Lower lobe of right lung (tissue), 2 donors: ENCODE measurements around the gene SPTB. TPM values are rescaled to one million over a fixed set of nuclear protein-coding genes. Genes with fewer than 3 reads are reported as not detected.

Source experiments
- ATAC-seq, 2 donors: fragments of 200-7000 bp; cut with Tn5 transposase; one replicate each; pipeline ENCODE4 v1.9.1; 2020 to 2022; ENCODE audit warnings: mild to moderate bottlenecking in 2 of 2, moderate library complexity in 2 of 2
- DNase-seq: peaks from one replicate; pipeline ENCODE4 v3.0.0-alpha.2; 2020
- H3K27ac ChIP-seq: fragments of 200-600 bp; one replicate; pipeline ENCODE4 v1.8.0; 2022
- H3K27me3 ChIP-seq: fragments of 200-600 bp; one replicate; pipeline ENCODE4 v1.8.0; 2022; ENCODE audit warnings: low read depth
- H3K36me3 ChIP-seq: fragments of 200-600 bp; one replicate; pipeline ENCODE4 v1.8.0; 2022; ENCODE audit warnings: mild to moderate bottlenecking
- H3K4me1 ChIP-seq: fragments of 200-600 bp; one replicate; pipeline ENCODE4 v1.8.0; 2022
- H3K4me3 ChIP-seq: fragments of 200-600 bp; one replicate; pipeline ENCODE4 v1.8.0; 2022; ENCODE audit warnings: mild to moderate bottlenecking
- H3K9me3 ChIP-seq: fragments of 200-600 bp; one replicate; pipeline ENCODE4 v1.8.0; 2022
- CTCF ChIP-seq: fragments of 200-600 bp; IDR thresholded peaks from one replicate; pipeline ENCODE4 v1.8.0; 2022; ENCODE audit warnings: antibody characterized with exemption, mild to moderate bottlenecking
- intact Hi-C: fragments of 100-400 bp; cut with DNase I; formaldehyde crosslinking; loops from one replicate; pipeline ENCODE4 v1.11.0; 2022
- total RNA-seq: library from RNA; stranded (reverse); fragmentation: NEBNext Ultra II Directional; extraction: Animal tissue kit (Norgen Biotek cat#: 25700); gene quantifications from one replicate; pipeline ENCODE4 v1.2.1, GENCODE V29; 2021
- donor health status: DM: no; HTN: yes; CAD: no; lungs with severe emphysema.

The SPTB gene
- total RNA-seq, 1 donor from 2014 or later, result 2.5 TPM

- DNase-seq (no peak), ATAC-seq (no peak)
- intact Hi-C loops, result no loop called here
Observed at GRCh38 chr14:64733899-64734298, 145.8 kb downstream of the SPTB start.

GRCh38 chr14:64733321-64733720, 146.4 kb downstream of the SPTB start:
- no peaks in the 10 kb centered on the region for H3K9me3 ChIP-seq
- peaks cover 5% of the 10 kb centered on the region for H3K4me1 ChIP-seq
- no peaks in the 10 kb centered on the region for H3K27me3 ChIP-seq
- H3K27ac ChIP-seq, result no peak overlapping the region
- peak; percentile 33 for DNase-seq
- TF ChIP-seq CTCF, result no peak
- ATAC-seq, result no peak
- H3K4me3 ChIP-seq, result no peak overlapping the region
- H3K36me3 ChIP-seq, result peaks cover 85% of the 10 kb centered on the region
- intact Hi-C loops, result no loop called here

More at GRCh38 chr14:64733899-64734298, 145.8 kb downstream of the SPTB start:
- no peak for TF ChIP-seq CTCF
- Histone ChIP-seq H3K27ac (no peak overlapping the region), H3K9me3 (no peaks in the 10 kb centered on the region), H3K4me1 (peaks cover 5% of the 10 kb centered on the region), H3K4me3 (no peak overlapping the region), H3K36me3 (peaks cover 85% of the 10 kb centered on the region), H3K27me3 (no peaks in the 10 kb centered on the region)

GRCh38 chr14:64732536-64733120, 147.1 kb downstream of the SPTB start:
- Histone ChIP-seq H3K4me1 (peaks cover 5% of the 10 kb centered on the region), H3K4me3 (no peak overlapping the region), H3K9me3 (no peaks in the 10 kb centered on the region), H3K27me3 (no peaks in the 10 kb centered on the region), H3K36me3 (peaks cover 86% of the 10 kb centered on the region), H3K27ac (no peak overlapping the region)
- DNase-seq (peak; percentile 24), ATAC-seq (no peak)
- intact Hi-C loops, result no loop called here
- TF ChIP-seq CTCF, result no peak

- Histone ChIP-seq H3K4me1 (peaks cover 5% of the 10 kb centered on the region), H3K9me3 (no peaks in the 10 kb centered on the region), H3K36me3 (peaks cover 82% of the 10 kb centered on the region), H3K27ac (no peak overlapping the region), H3K27me3 (no peaks in the 10 kb centered on the region), H3K4me3 (no peak overlapping the region)
- ATAC-seq, result no peak
- no peak for TF ChIP-seq CTCF
- intact Hi-C loops, result no loop called here
- DNase-seq, result no peak
Observed at GRCh38 chr14:64732066-64732465, 147.6 kb downstream of the SPTB start.

GRCh38 chr14:64731141-64731581, 148.5 kb downstream of the SPTB start:
- Histone ChIP-seq H3K4me1 (peaks cover 5% of the 10 kb centered on the region), H3K27me3 (no peaks in the 10 kb centered on the region), H3K4me3 (no peak overlapping the region), H3K9me3 (no peaks in the 10 kb centered on the region), H3K27ac (no peak overlapping the region), H3K36me3 (peaks cover 75% of the 10 kb centered on the region)
- DNase-seq, result no peak
- no peak for TF ChIP-seq CTCF
- no peak for ATAC-seq
- intact Hi-C loops, result no loop called here
